PC-9 (cell line): Measurements from ENCODE around the gene NYNRIN. TPM values are rescaled to one million over a fixed set of nuclear protein-coding genes. Genes with fewer than 3 reads are reported as not detected.
A peak's percentile ranks its signal among the peaks of the same experiment; 100 is the strongest.

Experiments
- BruUV-seq: library from RNA; stranded (reverse); fragments of 400-500 nt; replicated peaks from 2 replicates; lab custom pipeline; 2021; lab: Mats Ljungman, UMichigan
- CTCF ChIA-PET: fragments of 300-600 bp; sonication (Branson Sonifier 250); formaldehyde crosslinking; loops from one replicate; lab custom pipeline; 2022; ENCODE audit warnings: antibody characterized with exemption; lab: Charles Lee
- POLR2A ChIA-PET: fragments of 300-600 bp; sonication (Branson Sonifier 250); formaldehyde crosslinking; loops from one replicate; lab custom pipeline; 2022; ENCODE audit warnings: antibody characterized with exemption; ENCODE audit not compliant: unreplicated experiment; lab: Charles Lee
- DNase-seq, 2 experiments: peaks; one replicate each; pipeline versions ENCODE4 v3.0.0 to v3.0.0-alpha.2; 2015 to 2022; ENCODE audit warnings: mixed read lengths in 1 of 2
- H2AFZ ChIP-seq: fragments of 200-600 bp; sonication (generic); 2 replicates; pipeline ENCODE4 v1.8.1; 2017; ENCODE audit warnings: antibody characterized with exemption
- H3F3A ChIP-seq: fragments of 200-600 bp; sonication (generic); 2 replicates; pipeline ENCODE4 v1.8.1; 2017; ENCODE audit warnings: antibody characterized with exemption, mild to moderate bottlenecking, low read depth; ENCODE audit not compliant: insufficient read depth
- H3K27ac ChIP-seq: fragments of 200-600 bp; sonication (generic); 2 replicates; pipeline ENCODE4 v1.6.1; 2016; ENCODE audit warnings: mixed run types
- H3K27me3 ChIP-seq: fragments of 200-600 bp; sonication (generic); 2 replicates; pipeline ENCODE4 v1.6.1; 2016; ENCODE audit warnings: low read depth, mixed run types; ENCODE audit not compliant: insufficient read depth
- H3K36me3 ChIP-seq: fragments of 200-600 bp; sonication (generic); 2 replicates; pipeline ENCODE4 v1.6.1; 2016; ENCODE audit warnings: low read depth, mixed run types
- H3K4me1 ChIP-seq: fragments of 200-600 bp; sonication (generic); replicated peaks from 2 replicates; pipeline ENCODE4 v1.6.1; 2016; ENCODE audit warnings: mixed run types; ENCODE audit not compliant: insufficient read depth
- H3K4me2 ChIP-seq: fragments of 200-600 bp; sonication (generic); 2 replicates; pipeline ENCODE4 v1.6.1; 2017; ENCODE audit warnings: mixed run types
- H3K4me3 ChIP-seq: fragments of 200-600 bp; sonication (generic); 2 replicates; pipeline ENCODE4 v1.6.1; 2016; ENCODE audit warnings: mixed run types
- H3K79me2 ChIP-seq: fragments of 200-600 bp; sonication (generic); 2 replicates; pipeline ENCODE4 v1.6.1; 2017; ENCODE audit warnings: low read depth, mixed run types
- H3K9me2 ChIP-seq: fragments of 200-600 bp; sonication (generic); 2 replicates; pipeline ENCODE4 v1.8.1; 2017; ENCODE audit warnings: mild to moderate bottlenecking; ENCODE audit not compliant: insufficient read depth
- H3K9me3 ChIP-seq: fragments of 200-600 bp; sonication (generic); 2 replicates; pipeline ENCODE4 v1.8.1; 2016; ENCODE audit warnings: low read depth; ENCODE audit not compliant: insufficient read depth
- H4K20me1 ChIP-seq: fragments of 200-600 bp; sonication (generic); 2 replicates; pipeline ENCODE4 v1.8.1; 2017; ENCODE audit not compliant: insufficient read depth
- EZH2 ChIP-seq: fragments of 200-600 bp; sonication (generic); IDR thresholded peaks from 2 replicates; pipeline ENCODE4 v1.8.0; 2017; ENCODE audit warnings: antibody characterized with exemption, low read depth
- intact Hi-C: fragments of 100-400 bp; cut with micrococcal nuclease; formaldehyde crosslinking; loops from one replicate; pipeline ENCODE4 v1.10.0; 2022; ENCODE audit not compliant: unreplicated experiment
- total RNA-seq: library from RNA; stranded (reverse); gene quantifications from 2 replicates; pipeline ENCODE4 v1.2.3, GENCODE V29; 2021
- TF ChIP-seq, protein P1 (sequence below): fragments of 200-600 bp; sonication (generic); conservative IDR thresholded peaks from 2 replicates; pipeline ENCODE4 v1.6.1; 2017; ENCODE audit warnings: mixed run types, antibody characterized with exemption, mild to moderate bottlenecking, moderate library complexity

Gene NYNRIN
- total RNA-seq, 1 experiment from 2014 or later, result 17.7 TPM

GRCh38 chr14:24390701-24391468 is 7.9 kb upstream of the NYNRIN start:
- H4K20me1 ChIP-seq, result no peaks in the 10 kb centered on the region
- H2AFZ ChIP-seq, result peak overlapping the region; percentile 79; the same call in 1 of the 2 replicates
- CTCF ChIA-PET, result no interaction called here
- no peak for DNase-seq
- H3F3A ChIP-seq, result peaks cover 17% of the 10 kb centered on the region
- POLR2A ChIA-PET, result interaction anchor here (1.6 kb wide), 1 partner anchor 39 kb away, joined by 11 read pairs; the partner anchor contains the start of genes CBLN3 and KHNYN
- H3K4me3 ChIP-seq, result peak overlapping the region; percentile 55; the same call in 1 of the 2 replicates
- no peaks in the 10 kb centered on the region for H3K9me3 ChIP-seq
- H3K4me1 ChIP-seq, result peaks cover 36% of the 10 kb centered on the region
- peak overlapping the region; percentile 100 for H3K27ac ChIP-seq
- H3K79me2 ChIP-seq, result 0 out of 2 replicates have a peak, but pooled peaks cover 3% of the 10 kb centered on the region
- TF ChIP-seq, protein P1, sequence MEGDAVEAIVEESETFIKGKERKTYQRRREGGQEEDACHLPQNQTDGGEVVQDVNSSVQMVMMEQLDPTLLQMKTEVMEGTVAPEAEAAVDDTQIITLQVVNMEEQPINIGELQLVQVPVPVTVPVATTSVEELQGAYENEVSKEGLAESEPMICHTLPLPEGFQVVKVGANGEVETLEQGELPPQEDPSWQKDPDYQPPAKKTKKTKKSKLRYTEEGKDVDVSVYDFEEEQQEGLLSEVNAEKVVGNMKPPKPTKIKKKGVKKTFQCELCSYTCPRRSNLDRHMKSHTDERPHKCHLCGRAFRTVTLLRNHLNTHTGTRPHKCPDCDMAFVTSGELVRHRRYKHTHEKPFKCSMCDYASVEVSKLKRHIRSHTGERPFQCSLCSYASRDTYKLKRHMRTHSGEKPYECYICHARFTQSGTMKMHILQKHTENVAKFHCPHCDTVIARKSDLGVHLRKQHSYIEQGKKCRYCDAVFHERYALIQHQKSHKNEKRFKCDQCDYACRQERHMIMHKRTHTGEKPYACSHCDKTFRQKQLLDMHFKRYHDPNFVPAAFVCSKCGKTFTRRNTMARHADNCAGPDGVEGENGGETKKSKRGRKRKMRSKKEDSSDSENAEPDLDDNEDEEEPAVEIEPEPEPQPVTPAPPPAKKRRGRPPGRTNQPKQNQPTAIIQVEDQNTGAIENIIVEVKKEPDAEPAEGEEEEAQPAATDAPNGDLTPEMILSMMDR, result no peak
- no peak for TF ChIP-seq EZH2
- BruUV-seq, result no TSS peak
- no peaks in the 10 kb centered on the region for H3K36me3 ChIP-seq
- peak overlapping the region; percentile 79 for H3K4me2 ChIP-seq
- H3K27me3 ChIP-seq, result no peaks in the 10 kb centered on the region
- intact Hi-C loops, result no loop called here
- H3K9me2 ChIP-seq, result no peaks in the 10 kb centered on the region

GRCh38 chr14:24392325-24393091 is 6.3 kb upstream of the NYNRIN start:
- H3K4me2 ChIP-seq, result peak overlapping the region; percentile 79
- H4K20me1 ChIP-seq, result no peaks in the 10 kb centered on the region
- no peaks in the 10 kb centered on the region for H3K36me3 ChIP-seq
- peaks cover 17% of the 10 kb centered on the region for H3F3A ChIP-seq
- H3K27ac ChIP-seq, result peak overlapping the region; percentile 100
- H3K27me3 ChIP-seq, result no peaks in the 10 kb centered on the region
- no peaks in the 10 kb centered on the region for H3K9me2 ChIP-seq
- TSS peak; percentile 90 for BruUV-seq
- POLR2A ChIA-PET, result interaction anchor here (0.6 to 1.6 kb wide), 2 partner anchors 26 to 38 kb away, joined by 5 to 11 read pairs; partner anchors contain the start of genes CBLN3 and KHNYN
- peak overlapping the region; percentile 55; the same call in 1 of the 2 replicates for H3K4me3 ChIP-seq
- intact Hi-C loops, result loop anchor here (1.0 to 2.0 kb wide), 2 partner anchors 25 to 38 kb away; no protein-coding TSS in a partner anchor
- peak; percentile 49 to 90 for DNase-seq
- peaks cover 36% of the 10 kb centered on the region for H3K4me1 ChIP-seq
- TF ChIP-seq EZH2, result no peak
- TF ChIP-seq, protein P1, result peak; percentile 51
- no peaks in the 10 kb centered on the region for H3K9me3 ChIP-seq
- CTCF ChIA-PET, result interaction anchor here (0.5 kb wide), 2 partner anchors 9 to 302 kb away, joined by 4 to 15 read pairs; no protein-coding TSS in a partner anchor
- H3K79me2 ChIP-seq, result 0 out of 2 replicates have a peak, but pooled peaks cover 3% of the 10 kb centered on the region
- peak overlapping the region; percentile 79 for H2AFZ ChIP-seq

DNA sequence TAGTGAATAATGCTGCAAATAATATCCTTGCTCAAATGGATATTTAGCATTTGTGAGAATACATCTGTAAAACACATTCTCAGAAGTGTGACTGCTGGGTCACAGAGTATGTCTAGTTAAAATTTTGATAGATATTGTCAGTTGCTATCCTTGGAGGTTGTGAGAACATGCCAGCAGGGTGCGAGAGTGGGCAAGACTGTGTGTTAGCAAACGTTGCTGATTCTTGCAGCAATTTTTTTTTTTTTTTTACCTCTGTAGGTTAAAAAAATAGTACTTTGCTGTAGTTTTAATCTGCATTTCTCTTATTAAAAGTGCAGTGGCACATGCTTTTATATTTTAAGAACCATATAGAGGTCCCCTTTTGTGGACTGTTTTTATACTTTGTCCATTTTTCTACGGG is 4.5 kb upstream of the NYNRIN start:
- no TSS peak for BruUV-seq
- H3K27me3 ChIP-seq, result no peaks in the 10 kb centered on the region
- no peak for DNase-seq
- no peaks in the 10 kb centered on the region for H3K9me3 ChIP-seq
- intact Hi-C loops, result no loop called here
- no peaks in the 10 kb centered on the region for H3K9me2 ChIP-seq
- CTCF ChIA-PET, result no interaction called here
- 0 out of 2 replicates have a peak, but pooled peaks cover 3% of the 10 kb centered on the region for H3K79me2 ChIP-seq
- H2AFZ ChIP-seq, result no peak overlapping the region
- H3K4me2 ChIP-seq, result peak overlapping the region; percentile 79; the same call in 1 of the 2 replicates
- no peaks in the 10 kb centered on the region for H3K36me3 ChIP-seq
- H3F3A ChIP-seq, result peaks cover 17% of the 10 kb centered on the region
- POLR2A ChIA-PET, result no interaction called here
- no peaks in the 10 kb centered on the region for H4K20me1 ChIP-seq
- TF ChIP-seq EZH2, result no peak
- TF ChIP-seq, protein P1, result no peak
- no peak overlapping the region for H3K27ac ChIP-seq
- H3K4me3 ChIP-seq, result no peak overlapping the region
- H3K4me1 ChIP-seq, result peaks cover 36% of the 10 kb centered on the region
